Measurements from ENCODE around the gene MAGI3.
"Not testable (repeated sequence)": the region's sequence is repeated elsewhere in the genome, so short reads cannot be mapped to it uniquely, and the experiment has no call there.

Gene MAGI3

GRCh38 chr1:113456967-113457366 is 66.7 kb downstream of the MAGI3 start:
- Histone ChIP-seq H3K4me1 (peaks cover 23% of the 10 kb centered on the region), H3K4me3 (ENCODE audit: low read depth, low read length) (no peak overlapping the region), H3K9me3 (no peaks in the 10 kb centered on the region; the same call in 1 of the 2 replicates), H3K36me3 (peaks cover 12% of the 10 kb centered on the region), H3K27me3 (no peaks in the 10 kb centered on the region)
- TF ChIP-seq, protein P1, sequence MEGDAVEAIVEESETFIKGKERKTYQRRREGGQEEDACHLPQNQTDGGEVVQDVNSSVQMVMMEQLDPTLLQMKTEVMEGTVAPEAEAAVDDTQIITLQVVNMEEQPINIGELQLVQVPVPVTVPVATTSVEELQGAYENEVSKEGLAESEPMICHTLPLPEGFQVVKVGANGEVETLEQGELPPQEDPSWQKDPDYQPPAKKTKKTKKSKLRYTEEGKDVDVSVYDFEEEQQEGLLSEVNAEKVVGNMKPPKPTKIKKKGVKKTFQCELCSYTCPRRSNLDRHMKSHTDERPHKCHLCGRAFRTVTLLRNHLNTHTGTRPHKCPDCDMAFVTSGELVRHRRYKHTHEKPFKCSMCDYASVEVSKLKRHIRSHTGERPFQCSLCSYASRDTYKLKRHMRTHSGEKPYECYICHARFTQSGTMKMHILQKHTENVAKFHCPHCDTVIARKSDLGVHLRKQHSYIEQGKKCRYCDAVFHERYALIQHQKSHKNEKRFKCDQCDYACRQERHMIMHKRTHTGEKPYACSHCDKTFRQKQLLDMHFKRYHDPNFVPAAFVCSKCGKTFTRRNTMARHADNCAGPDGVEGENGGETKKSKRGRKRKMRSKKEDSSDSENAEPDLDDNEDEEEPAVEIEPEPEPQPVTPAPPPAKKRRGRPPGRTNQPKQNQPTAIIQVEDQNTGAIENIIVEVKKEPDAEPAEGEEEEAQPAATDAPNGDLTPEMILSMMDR (IDR thresholded peaks at IDR 0.05; ENCODE audit: low read depth, low read length), result no peak
- no peak for DNase-seq

DNA sequence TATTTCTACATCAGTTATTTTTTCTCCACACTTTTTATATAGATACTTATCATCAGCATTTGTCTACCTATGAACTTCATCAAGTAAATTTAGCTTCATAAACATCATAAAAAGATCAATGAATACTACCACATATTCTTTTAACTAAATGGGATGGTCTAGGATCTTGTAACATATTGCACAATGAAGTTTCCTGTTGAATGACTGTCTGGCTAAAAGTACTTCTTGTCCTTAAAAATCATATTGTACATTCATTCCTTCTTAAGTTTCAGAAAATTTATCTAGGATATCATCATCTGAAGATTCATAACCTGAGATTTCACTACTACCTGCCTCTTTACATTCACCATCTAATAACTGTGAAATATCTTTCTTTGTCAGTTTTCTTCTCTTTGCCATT is 69.0 kb downstream of the MAGI3 start:
- Histone ChIP-seq H3K4me3 (ENCODE audit: low read depth, low read length) (no peak overlapping the region), H3K9me3 (no peaks in the 10 kb centered on the region; the same call in 1 of the 2 replicates), H3K27me3 (no peaks in the 10 kb centered on the region), H3K4me1 (peaks cover 5% of the 10 kb centered on the region; the same call in 1 of the 2 replicates), H3K36me3 (peaks cover 12% of the 10 kb centered on the region)
- no peak for DNase-seq
- TF ChIP-seq, protein P1 (IDR thresholded peaks at IDR 0.05; ENCODE audit: low read depth, low read length), result no peak

GRCh38 chr1:113467991-113468390 is 77.7 kb downstream of the MAGI3 start:
- Histone ChIP-seq H3K27me3 (no peaks in the 10 kb centered on the region), H3K4me3 (ENCODE audit: low read depth, low read length) (no peak overlapping the region), H3K4me1 (no peaks in the 10 kb centered on the region), H3K36me3 (peaks cover 3% of the 10 kb centered on the region; the same call in 1 of the 2 replicates), H3K9me3 (no peaks in the 10 kb centered on the region)
- TF ChIP-seq, protein P1 (IDR thresholded peaks at IDR 0.05; ENCODE audit: low read depth, low read length), result no peak
- DNase-seq, result no peak

- not testable (repeated sequence) for H3K27me3 ChIP-seq; H3K4me3 ChIP-seq (ENCODE audit: low read depth, low read length); H3K36me3 ChIP-seq; DNase-seq; H3K4me1 ChIP-seq; H3K9me3 ChIP-seq
Measured at GRCh38 chr1:113478427-113479195, 88.3 kb downstream of the MAGI3 start.

- Histone ChIP-seq H3K4me1 (no peaks in the 10 kb centered on the region), H3K9me3 (peaks cover 4% of the 10 kb centered on the region), H3K27me3 (no peaks in the 10 kb centered on the region), H3K36me3 (no peaks in the 10 kb centered on the region; the same call in 1 of the 2 replicates), H3K4me3 (ENCODE audit: low read depth, low read length) (no peak overlapping the region)
- TF ChIP-seq, protein P1 (IDR thresholded peaks at IDR 0.05; ENCODE audit: low read depth, low read length), result no peak
- no peak for DNase-seq
Measured at GRCh38 chr1:113479713-113480676, 89.7 kb downstream of the MAGI3 start.

DNA sequence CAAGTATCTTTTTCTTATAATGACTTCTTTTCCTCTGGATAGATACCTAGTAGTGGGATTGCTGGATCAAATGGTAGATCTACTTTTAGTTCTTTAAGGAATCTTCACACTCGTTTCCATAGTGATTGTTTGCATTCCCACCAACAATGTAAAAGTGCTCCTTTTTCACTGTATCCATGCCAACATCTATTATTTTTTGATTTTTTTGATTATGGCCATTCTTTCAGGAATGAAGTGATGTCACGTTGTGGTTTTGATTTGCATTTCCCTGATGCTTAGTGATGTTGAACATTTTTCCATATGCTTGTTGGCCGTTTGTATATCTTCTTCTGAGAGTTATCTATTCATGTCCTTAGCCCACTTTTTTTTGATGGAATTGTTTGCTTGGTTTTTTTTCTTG is 94.8 kb downstream of the MAGI3 start:
- not testable (repeated sequence) for H3K36me3 ChIP-seq; H3K4me1 ChIP-seq; DNase-seq; H3K27me3 ChIP-seq; H3K9me3 ChIP-seq; H3K4me3 ChIP-seq (ENCODE audit: low read depth, low read length)
